ENCODE measurements around the gene FOXP1.

The FOXP1 gene

GRCh38 chr3:71510510-71510909, 73.0 kb downstream of the FOXP1 start:
- H3K4me1 Mint-ChIP-seq, result peaks cover 21% of the 10 kb centered on the region
- H3K4me3 Mint-ChIP-seq, result no peak overlapping the region
- H3K27me3 Mint-ChIP-seq (ENCODE audit: low read depth), result peaks cover 4% of the 10 kb centered on the region
- peaks cover 3% of the 10 kb centered on the region for H3K36me3 Mint-ChIP-seq (ENCODE audit: low read depth)
- TF ChIP-seq, protein P1, sequence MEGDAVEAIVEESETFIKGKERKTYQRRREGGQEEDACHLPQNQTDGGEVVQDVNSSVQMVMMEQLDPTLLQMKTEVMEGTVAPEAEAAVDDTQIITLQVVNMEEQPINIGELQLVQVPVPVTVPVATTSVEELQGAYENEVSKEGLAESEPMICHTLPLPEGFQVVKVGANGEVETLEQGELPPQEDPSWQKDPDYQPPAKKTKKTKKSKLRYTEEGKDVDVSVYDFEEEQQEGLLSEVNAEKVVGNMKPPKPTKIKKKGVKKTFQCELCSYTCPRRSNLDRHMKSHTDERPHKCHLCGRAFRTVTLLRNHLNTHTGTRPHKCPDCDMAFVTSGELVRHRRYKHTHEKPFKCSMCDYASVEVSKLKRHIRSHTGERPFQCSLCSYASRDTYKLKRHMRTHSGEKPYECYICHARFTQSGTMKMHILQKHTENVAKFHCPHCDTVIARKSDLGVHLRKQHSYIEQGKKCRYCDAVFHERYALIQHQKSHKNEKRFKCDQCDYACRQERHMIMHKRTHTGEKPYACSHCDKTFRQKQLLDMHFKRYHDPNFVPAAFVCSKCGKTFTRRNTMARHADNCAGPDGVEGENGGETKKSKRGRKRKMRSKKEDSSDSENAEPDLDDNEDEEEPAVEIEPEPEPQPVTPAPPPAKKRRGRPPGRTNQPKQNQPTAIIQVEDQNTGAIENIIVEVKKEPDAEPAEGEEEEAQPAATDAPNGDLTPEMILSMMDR (IDR thresholded peaks at IDR 0.05; ENCODE audit: unreplicated experiment in 3 of 3), result no peak
- peak overlapping the region; percentile 70 to 84 (median 73) for H3K27ac Mint-ChIP-seq
- H3K9me3 Mint-ChIP-seq, result no peaks in the 10 kb centered on the region

- no peaks in the 10 kb centered on the region for H3K9me3 Mint-ChIP-seq
- peaks cover 21% of the 10 kb centered on the region for H3K4me1 Mint-ChIP-seq
- peaks cover 6% of the 10 kb centered on the region for H3K36me3 Mint-ChIP-seq (ENCODE audit: low read depth)
- TF ChIP-seq, protein P1 (IDR thresholded peaks at IDR 0.05; ENCODE audit: unreplicated experiment in 3 of 3), result no peak
- H3K4me3 Mint-ChIP-seq, result no peak overlapping the region
- peak overlapping the region in 1 of 3 experiments; percentile 57 for H3K27ac Mint-ChIP-seq
- peaks cover 4% of the 10 kb centered on the region for H3K27me3 Mint-ChIP-seq (ENCODE audit: low read depth)
These were observed 74.5 kb downstream of the FOXP1 start for GRCh38 chr3:71509066-71509465.

DNA sequence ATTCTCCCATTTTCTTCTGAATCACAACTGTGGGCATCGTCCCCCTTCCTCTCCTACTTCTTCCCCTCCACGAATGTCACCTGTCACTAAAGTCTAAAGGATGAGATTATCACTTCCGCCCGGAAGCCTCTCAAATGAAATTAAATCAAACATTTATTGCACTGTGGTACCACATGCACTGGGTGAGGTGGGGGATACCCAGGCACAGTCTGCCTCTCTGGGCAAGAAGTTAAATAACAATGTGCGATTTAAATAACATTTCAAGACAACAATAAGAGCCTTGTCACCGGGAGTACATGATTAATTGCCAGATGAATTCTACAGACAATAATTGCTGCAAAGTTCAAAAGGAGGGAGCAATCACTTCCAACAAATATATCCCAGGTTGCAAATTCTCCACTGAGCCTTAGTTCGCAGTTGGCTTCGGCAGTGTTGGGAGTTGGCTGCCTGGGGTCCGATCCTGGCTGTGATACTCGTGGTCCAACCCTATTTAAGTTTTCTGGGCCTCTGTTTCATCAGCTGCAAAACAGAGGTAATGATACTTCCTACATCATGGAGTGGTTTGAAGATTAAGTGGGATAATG, 77.7 kb downstream of the FOXP1 start:
- Mint-ChIP-seq H3K36me3 (ENCODE audit: low read depth) (peaks cover 17% of the 10 kb centered on the region), H3K4me1 (peaks cover 12% of the 10 kb centered on the region), H3K27ac (no peak overlapping the region), H3K27me3 (ENCODE audit: low read depth) (peaks cover 4% of the 10 kb centered on the region), H3K9me3 (no peaks in the 10 kb centered on the region), H3K4me3 (no peak overlapping the region)
- TF ChIP-seq, protein P1 (IDR thresholded peaks at IDR 0.05; ENCODE audit: unreplicated experiment in 3 of 3), result no peak

GRCh38 chr3:71504250-71505036, 79.1 kb downstream of the FOXP1 start:
- Mint-ChIP-seq H3K9me3 (no peaks in the 10 kb centered on the region), H3K4me1 (peaks cover 5% of the 10 kb centered on the region), H3K27ac (no peak overlapping the region), H3K27me3 (ENCODE audit: low read depth) (peaks cover 4% of the 10 kb centered on the region), H3K36me3 (ENCODE audit: low read depth) (peaks cover 20% of the 10 kb centered on the region), H3K4me3 (no peak overlapping the region)
- TF ChIP-seq, protein P1 (IDR thresholded peaks at IDR 0.05; ENCODE audit: unreplicated experiment in 3 of 3), result no peak

DNA sequence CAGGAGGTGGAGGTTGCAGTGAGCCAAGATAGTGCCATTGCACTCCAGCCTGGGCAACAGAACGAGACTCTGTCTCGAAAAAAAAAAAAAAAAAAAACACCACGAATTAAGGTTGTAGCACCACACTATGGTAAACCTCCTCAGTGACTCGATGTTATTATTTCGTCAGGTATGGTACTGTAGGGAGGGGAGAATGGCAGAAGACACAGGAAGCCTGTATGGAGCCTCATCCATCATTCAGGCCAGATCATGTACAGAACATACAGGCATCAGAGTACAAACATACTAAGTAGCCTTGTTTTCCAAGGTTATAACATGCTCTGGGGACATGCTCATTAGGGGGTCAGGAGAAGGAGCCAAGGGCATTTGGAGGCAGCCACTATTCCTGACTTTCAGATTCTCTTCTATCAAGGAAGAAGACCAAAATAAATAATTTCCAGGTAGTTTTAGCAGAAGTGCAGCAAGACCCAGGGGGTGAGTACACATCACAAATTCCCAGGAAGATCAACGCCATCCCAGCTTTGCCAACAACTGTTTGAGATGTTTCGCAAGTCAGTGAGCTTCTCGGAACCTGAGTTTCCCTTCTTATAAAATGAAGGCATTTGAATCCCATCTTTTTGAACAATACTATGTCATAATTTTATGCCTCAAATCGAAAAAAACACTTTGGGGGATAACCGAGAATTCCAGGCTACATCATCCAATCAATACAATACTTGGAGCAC, 79.8 kb downstream of the FOXP1 start:
- Mint-ChIP-seq H3K27ac (no peak overlapping the region), H3K4me3 (no peak overlapping the region), H3K4me1 (no peaks in the 10 kb centered on the region), H3K27me3 (ENCODE audit: low read depth) (peaks cover 4% of the 10 kb centered on the region), H3K9me3 (no peaks in the 10 kb centered on the region), H3K36me3 (ENCODE audit: low read depth) (peaks cover 20% of the 10 kb centered on the region)
- TF ChIP-seq, protein P1 (IDR thresholded peaks at IDR 0.05; ENCODE audit: unreplicated experiment in 3 of 3), result no peak
